GM18870 (cell line): Measurements from ENCODE around the gene TRPM4.
"Not testable (repeated sequence)": the region's sequence is repeated elsewhere in the genome, so short reads cannot be mapped to it uniquely, and the experiment has no call there.

Experiments used
- ATAC-seq: cut with Tn5 transposase; IDR thresholded peaks from one replicate; pipeline ENCODE4 v1.9.1; 2021; ENCODE audit warnings: moderate library complexity; ENCODE audit not compliant: unreplicated experiment

Gene TRPM4

GRCh38 chr19:49126575-49126974 lies 31.0 kb upstream of the TRPM4 start:
- ATAC-seq, result no peak

DNA sequence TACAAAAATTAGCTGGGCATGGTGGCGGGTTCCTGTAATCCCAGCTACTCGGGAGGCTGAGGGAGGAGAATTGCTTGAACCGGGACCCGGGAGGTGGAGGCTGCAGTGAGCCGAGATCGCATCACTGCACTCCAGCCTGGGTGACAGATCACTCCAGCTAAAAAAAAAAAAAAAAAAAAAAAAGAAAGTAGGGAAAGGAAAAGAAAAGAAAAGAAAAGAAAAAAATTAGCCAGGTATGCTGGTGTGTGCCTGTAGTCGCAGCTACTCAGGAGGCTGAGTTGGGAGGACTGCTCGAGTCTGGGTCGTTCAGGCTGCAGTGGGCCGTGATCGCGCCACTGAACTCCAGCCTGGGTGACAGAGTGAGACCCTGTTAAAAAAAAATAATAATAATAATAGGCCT lies 30.4 kb upstream of the TRPM4 start:
- ATAC-seq, result not testable (repeated sequence)

DNA sequence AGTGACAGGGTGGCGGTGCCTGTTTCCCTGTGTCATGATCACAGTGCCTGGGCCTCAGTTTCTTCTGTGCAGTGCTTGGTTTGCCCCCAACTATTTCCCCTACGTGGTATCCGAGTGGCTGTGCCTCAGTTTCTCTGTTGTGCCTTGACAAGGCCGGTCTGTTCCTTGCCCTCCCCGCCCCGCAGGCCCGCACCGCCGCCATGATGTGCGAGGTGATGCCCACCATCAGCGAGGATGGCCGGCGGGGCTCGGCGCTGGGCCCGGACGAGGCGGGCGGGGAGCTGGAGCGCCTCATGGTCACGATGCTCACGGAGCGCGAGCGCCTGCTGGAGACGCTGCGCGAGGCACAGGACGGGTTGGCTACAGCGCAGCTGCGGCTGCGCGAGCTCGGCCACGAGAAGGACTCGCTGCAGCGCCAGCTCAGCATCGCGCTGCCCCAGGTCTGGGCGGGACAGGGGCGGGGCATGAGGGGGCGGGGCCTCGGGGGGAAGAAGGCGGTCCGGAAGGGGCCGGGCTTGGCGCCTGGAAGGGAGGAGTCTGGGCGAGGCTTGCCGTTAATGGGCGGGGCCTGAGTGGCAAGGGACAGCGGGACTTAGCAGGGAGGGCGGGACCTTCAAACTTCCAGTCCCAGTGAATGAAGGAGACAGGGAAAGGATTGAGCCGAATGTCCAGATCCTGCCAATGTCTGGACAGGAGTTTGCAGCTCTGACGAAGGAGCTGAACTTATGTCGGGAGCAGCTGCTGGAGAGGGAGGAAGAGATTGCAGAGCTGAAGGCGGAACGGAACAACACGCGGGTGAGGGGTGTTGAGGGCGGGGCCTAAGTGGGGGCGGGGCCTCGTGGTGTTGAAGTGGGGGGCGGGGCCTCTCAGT lies 29.7 kb upstream of the TRPM4 start:
- no peak for ATAC-seq

- no peak for ATAC-seq
Measured at GRCh38 chr19:49128545-49129237, 28.9 kb upstream of the TRPM4 start.

DNA sequence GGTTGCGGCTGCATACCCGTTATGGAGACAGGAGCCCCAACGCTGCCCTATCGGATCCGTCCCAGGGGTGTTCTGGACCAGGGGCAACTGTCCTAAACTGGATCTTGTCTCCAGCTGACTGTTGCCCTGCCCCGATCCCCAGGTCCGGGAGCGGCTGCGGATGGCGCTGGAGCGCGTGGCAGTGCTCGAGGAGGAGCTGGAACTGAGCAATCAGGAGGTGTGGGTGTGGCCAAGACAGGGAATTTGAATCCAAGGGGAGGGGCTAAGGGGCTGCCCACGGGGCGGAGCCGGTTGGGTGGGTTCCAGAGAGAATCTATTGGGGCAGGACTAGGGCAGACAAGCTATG lies 28.4 kb upstream of the TRPM4 start:
- no peak for ATAC-seq

GRCh38 chr19:49130325-49130724 lies 27.3 kb upstream of the TRPM4 start:
- ATAC-seq, result no peak

- ATAC-seq, result no peak
Measured at GRCh38 chr19:49132974-49133609, 24.5 kb upstream of the TRPM4 start.

GRCh38 chr19:49133621-49134454 lies 23.8 kb upstream of the TRPM4 start:
- no peak for ATAC-seq

GRCh38 chr19:49135686-49136085 lies 21.9 kb upstream of the TRPM4 start:
- no peak for ATAC-seq

GRCh38 chr19:49136771-49137171 lies 20.8 kb upstream of the TRPM4 start:
- ATAC-seq, result no peak

DNA sequence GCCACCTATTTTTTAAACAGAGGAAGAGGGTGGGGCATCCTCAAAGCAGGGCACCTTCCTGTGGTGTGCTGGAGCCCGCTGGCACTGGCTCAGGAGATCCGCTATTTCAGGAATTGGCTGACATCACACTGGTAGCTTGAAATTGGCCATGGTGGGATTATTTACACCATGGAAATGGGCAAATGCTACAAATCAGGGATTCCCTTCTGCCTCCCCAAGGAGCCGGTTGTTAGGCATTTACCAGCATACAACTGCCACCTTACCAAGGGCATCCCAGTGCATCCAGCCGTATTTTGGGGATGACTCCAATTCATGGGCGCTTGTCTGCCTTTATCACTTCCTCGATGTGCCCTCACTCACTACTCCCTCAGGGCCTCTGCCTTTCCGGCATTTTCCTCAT lies 16.6 kb upstream of the TRPM4 start:
- ATAC-seq, result no peak

GRCh38 chr19:49141352-49141751 lies 16.2 kb upstream of the TRPM4 start:
- no peak for ATAC-seq

DNA sequence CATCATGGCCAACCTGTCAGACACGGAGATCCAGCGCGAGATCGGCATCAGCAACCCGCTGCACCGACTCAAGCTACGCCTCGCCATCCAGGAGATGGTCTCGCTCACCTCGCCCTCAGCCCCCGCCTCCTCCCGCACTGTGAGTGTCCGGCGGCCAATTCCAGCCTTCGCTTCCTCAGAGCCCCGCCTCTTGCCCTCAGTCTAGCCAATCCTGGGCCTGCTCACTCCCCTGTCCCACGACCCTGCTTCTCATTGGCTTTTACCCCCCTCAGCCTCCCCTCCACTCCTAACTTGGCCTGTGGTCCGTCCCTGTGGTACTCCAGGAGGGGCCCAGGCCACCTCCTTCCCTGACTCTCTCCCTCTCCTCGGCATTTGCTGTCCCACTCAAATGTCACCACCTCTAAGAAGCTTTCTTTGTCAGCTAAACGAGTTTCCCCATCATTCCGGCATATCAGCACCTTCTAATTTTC lies 14.7 kb upstream of the TRPM4 start:
- ATAC-seq, result no peak

DNA sequence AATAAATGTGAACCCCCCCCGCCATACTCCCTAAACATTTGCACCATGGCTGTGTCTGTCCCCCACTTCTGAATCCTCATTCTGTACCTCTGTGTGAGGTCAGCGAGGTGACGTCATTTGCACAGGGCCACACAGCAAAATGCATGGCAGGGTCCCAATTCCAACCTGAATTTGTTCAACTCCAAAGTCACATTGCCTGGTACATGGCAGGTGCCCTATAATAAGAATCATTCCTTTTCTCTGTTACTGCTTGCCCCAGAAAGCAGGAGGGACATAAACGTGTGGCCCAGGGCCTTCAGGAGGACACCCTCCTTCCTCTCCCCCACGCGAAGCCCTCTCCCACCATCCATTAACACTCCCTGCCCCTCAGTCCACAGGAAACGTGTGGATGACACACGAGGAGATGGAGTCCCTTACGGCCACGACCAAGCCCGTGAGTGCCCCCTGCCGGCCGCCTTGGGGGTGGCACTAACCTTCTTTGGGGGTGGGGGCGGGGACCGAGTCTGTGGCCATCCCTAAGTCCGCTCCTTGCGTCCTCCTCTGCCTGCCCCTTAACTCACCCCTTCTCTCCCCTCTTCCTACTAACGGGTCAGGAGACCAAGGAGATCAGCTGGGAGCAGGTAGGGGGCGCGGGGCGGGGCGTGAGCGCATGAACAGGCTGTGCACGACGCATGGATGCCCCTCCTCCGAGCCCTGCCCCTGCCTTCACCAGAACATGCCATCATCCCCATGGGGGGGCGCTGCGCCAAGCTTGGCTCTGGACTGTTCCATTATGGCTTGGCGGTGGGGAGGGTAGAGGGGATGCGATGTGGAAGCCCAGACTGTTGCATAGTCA lies 11.8 kb upstream of the TRPM4 start:
- no peak for ATAC-seq

- not testable (repeated sequence) for ATAC-seq
Measured at GRCh38 chr19:49146408-49146770, 11.2 kb upstream of the TRPM4 start.

DNA sequence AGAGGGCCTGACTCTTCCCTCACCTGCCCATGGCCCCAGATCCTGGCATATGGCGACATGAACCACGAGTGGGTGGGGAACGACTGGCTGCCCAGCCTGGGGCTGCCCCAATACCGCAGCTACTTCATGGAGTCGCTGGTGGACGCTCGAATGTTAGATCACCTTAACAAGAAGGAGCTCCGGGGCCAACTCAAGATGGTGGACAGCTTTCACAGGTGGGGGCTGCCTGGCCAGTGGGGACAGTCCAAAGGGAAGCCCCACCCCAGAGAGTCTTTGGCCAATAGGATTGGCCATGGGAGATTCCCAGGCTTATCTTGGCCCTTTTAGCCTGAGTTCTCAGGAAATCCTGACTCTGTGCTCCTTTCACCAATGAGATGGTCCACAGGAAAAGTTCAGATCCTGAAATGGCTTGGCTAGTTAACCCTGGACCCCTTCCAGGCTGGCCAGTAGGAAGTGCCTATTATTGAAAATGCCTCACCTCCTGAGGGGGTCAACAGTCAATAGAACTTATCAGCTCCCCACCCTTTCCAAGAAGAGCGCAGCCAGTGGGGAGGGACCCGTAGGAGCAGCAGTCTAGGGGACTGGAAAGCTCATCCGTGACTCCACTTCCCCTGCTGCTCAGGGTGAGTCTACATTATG lies 9.4 kb upstream of the TRPM4 start:
- no peak for ATAC-seq

DNA sequence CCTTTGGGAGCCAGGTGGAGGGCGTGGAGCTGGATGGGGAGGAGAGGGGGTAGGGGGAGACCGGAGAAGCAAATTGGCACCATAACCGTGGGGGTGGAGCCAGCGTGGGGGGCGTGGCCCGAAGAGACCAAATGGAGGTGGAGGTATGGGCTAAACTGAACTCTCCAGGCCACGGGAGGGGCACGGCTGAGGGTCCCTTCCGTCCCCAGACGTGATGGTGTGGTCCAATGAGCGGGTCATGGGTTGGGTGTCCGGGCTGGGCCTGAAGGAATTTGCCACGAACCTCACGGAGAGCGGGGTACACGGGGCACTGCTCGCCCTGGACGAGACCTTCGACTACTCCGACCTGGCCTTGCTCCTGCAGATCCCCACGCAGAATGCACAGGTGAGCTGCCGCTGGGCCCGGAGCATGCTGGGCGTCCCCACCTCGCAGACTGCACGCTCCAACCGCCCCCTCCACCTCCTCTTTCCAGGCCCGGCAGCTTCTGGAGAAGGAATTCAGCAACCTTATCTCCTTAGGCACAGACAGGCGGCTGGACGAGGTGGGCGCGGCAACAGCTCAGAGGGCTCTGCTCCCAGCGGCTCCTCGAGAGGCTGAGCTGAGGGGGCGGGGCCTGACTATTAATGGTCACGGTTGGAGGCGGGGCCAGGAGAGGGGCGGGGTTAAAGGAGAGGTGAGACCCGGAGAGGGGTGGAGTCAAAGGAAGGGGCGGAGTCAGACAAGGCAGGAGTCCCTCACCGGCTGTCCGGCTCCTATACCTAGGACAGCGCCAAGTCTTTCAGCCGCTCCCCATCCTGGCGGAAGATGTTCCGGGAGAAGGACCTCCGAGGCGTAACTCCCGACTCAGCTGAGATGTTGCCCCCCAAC lies 8.6 kb upstream of the TRPM4 start:
- ATAC-seq, result no peak

DNA sequence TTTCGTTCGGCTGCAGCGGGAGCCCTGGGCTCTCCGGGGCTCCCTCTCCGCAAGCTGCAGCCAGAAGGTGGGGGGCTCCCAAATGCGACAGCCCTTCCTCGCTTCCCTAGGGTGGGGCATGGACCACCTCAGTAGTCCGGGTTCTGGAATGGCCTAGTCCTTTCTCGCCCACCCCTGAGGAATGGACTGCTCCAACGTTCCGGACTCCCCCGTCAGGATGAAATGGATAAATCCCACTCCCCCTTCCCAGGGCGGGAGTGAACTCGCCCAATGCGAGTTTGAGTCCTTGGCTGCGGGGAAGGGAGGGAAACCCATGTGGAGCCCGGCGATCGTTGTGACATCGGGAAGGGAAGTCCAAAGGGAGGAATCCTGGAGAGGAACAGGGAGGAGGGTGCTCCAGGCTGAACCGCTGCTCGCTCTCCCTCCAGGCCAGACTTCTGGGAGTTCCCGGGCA lies 7.9 kb upstream of the TRPM4 start:
- ATAC-seq, result no peak
